ENCODE data around the gene PTCH1. TPM values are rescaled to one million over a fixed set of nuclear protein-coding genes. Genes with fewer than 3 reads are reported as not detected.

PTCH1 gene
- total and polyA plus RNA-seq, 8 donors = 5.4 to 22.6 (median 14.7) TPM

DNA sequence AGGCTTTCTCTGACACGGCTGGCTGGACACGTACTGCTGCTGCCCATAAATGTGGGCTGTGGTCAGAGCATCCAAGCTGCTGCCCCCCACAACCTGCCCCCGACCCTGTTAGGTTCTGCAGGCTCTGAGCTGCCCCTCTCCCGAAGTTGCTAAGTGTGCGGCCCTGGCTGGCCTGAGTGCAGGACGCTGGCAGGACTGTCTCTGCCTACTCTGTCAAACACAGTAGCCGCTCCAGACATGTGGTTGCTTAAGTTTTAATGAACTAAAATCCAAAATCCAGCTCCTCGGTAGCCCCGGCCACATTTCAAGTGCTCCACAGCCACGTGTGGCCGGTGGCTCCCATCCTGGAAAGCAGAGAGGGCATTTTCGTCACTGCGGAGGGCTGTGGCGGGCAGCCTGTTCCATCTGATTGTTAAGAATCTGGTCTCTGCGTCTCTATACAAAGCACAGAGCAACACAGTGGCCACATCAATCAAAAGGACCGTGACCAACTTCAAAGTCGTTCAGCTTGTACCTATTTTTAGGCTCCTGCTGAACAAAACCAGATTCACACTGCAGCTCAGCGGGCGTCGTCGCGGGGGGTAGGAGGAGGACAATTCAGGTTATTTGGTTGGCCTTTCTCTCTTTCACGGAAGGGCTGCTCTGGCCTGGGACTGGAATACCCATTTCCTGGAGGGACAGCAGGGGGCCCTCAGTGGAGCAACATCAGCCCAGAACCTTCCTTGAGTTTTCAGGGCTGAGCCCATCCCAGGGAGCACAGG, 68.9 kb downstream of the PTCH1 start:
- FAIRE-seq (no peak), ATAC-seq (no peak)
- 87% methylated on average over 23 of the region's 23 CpGs for WGBS, 2 donors

DNA sequence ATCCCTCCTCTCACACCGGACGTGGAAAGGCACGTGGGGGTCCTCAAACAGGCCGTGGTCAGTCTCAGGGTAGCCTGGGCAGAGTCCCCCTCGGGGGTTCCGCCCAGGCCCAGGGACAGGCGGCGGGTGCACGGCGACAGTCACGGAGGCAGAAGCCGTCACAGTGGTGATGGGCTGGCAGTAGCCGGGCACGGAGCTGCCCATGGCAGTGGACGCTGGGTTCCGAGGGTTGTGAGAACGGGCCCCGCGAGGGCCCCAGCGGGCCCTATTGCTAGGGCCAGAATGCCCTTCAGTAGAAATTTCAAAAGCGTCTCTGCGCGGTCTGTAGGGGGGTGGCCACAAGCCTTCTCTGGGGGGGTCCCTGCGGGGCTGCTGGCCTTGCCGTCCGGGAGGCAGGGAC, 69.8 kb downstream of the PTCH1 start:
- Histone ChIP-seq H3K4me3 (no peak overlapping the region), H3K4me1 (no peaks in the 10 kb centered on the region), H3K36me3 (peaks cover 0 to 42% (median 7%) of the 10 kb centered on the region in 3 donors), H3K27ac (no peak overlapping the region), H3K9me3 (no peaks in the 10 kb centered on the region), H3K27me3 (no peaks in the 10 kb centered on the region)
- DNase-seq (peak in 1 of 6 donors; percentile 60), FAIRE-seq (no peak), ATAC-seq (no peak)
- whole genome bisulfite sequencing, 2 donors = 96 to 98% methylated on average over 24 to 26 of the region's 26 CpGs
- TF ChIP-seq, protein P1, sequence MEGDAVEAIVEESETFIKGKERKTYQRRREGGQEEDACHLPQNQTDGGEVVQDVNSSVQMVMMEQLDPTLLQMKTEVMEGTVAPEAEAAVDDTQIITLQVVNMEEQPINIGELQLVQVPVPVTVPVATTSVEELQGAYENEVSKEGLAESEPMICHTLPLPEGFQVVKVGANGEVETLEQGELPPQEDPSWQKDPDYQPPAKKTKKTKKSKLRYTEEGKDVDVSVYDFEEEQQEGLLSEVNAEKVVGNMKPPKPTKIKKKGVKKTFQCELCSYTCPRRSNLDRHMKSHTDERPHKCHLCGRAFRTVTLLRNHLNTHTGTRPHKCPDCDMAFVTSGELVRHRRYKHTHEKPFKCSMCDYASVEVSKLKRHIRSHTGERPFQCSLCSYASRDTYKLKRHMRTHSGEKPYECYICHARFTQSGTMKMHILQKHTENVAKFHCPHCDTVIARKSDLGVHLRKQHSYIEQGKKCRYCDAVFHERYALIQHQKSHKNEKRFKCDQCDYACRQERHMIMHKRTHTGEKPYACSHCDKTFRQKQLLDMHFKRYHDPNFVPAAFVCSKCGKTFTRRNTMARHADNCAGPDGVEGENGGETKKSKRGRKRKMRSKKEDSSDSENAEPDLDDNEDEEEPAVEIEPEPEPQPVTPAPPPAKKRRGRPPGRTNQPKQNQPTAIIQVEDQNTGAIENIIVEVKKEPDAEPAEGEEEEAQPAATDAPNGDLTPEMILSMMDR (IDR thresholded peaks at IDR 0.05) = no peak
- intact Hi-C loops (cut with DNase I) = no loop called here

More for the DNA sequence above, 68.9 kb downstream of the PTCH1 start:
- no peaks in the 10 kb centered on the region for H3K4me1 ChIP-seq
- intact Hi-C loops (cut with DNase I) = no loop called here
- H3K36me3 ChIP-seq = peaks cover 0 to 45% (median 7%) of the 10 kb centered on the region in 3 donors
- DNase-seq = no peak
- TF ChIP-seq, protein P1 (IDR thresholded peaks at IDR 0.05) = no peak
- no peak overlapping the region for H3K4me3 ChIP-seq
- no peaks in the 10 kb centered on the region for H3K9me3 ChIP-seq
- no peak overlapping the region for H3K27ac ChIP-seq
- H3K27me3 ChIP-seq = no peaks in the 10 kb centered on the region

DNA sequence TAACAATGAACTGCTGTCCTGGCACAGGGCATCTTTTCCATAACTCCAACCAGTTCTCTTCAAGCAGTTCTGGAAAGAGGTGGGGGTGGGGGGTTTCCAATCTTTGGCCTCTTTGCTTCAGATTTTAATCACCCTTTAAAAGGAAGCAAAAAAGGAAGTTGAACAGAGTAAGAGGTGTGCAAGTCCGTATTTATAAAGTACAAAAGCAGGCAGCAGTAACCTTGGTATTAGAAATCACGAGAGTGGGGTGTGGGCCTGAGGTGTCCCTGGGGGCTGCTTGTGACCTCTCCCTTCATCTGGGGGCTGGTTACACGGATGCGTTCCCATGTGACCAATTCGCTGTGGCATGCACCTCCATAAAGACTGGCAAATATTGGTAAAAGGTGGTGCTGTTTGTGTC, 70.5 kb downstream of the PTCH1 start:
- 91 to 92% methylated on average over 5 of the region's 5 CpGs for WGBS, 2 donors
- H3K27me3 ChIP-seq = no peaks in the 10 kb centered on the region
- intact Hi-C loops (cut with DNase I) = no loop called here

DNA sequence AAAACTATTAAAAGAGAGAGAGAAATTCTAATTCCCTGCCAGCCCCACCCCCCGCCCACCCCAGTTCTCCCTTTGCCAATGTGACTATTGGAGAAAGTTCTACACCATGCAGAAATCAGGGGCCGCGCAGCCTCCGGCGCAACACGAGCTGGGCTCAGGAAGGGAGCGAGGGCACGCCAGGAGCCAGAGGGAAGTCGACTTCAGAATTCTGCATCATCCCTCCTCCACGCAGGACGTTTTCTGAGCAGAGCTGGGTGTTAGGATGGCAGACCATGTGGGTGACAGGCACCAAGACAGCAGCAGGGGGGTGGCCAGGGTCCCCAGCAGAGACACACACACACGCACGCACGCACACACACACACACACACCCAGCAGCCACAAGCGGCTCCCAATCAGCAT, 72.6 kb downstream of the PTCH1 start:
- ATAC-seq = no peak
- Histone ChIP-seq H3K9me3 (no peaks in the 10 kb centered on the region), H3K36me3 (peaks cover 0 to 30% (median 5%) of the 10 kb centered on the region in 3 donors), H3K27me3 (no peaks in the 10 kb centered on the region), H3K27ac (no peak overlapping the region), H3K4me1 (no peaks in the 10 kb centered on the region), H3K4me3 (no peak overlapping the region)
- intact Hi-C loops (cut with DNase I) = no loop called here
- TF ChIP-seq, protein P1 (IDR thresholded peaks at IDR 0.05) = no peak
- no peak for DNase-seq
- FAIRE-seq = no peak
- WGBS, 2 donors = 95 to 97% methylated on average over 15 of the region's 15 CpGs

More for the DNA sequence above, 70.5 kb downstream of the PTCH1 start:
- FAIRE-seq = no peak
- Histone ChIP-seq H3K4me3 (no peak overlapping the region), H3K27ac (no peak overlapping the region), H3K4me1 (no peaks in the 10 kb centered on the region), H3K36me3 (peaks cover 0 to 42% (median 7%) of the 10 kb centered on the region in 3 donors), H3K9me3 (no peaks in the 10 kb centered on the region)
- ATAC-seq = no peak
- TF ChIP-seq, protein P1 (IDR thresholded peaks at IDR 0.05) = no peak
- no peak for DNase-seq

DNA sequence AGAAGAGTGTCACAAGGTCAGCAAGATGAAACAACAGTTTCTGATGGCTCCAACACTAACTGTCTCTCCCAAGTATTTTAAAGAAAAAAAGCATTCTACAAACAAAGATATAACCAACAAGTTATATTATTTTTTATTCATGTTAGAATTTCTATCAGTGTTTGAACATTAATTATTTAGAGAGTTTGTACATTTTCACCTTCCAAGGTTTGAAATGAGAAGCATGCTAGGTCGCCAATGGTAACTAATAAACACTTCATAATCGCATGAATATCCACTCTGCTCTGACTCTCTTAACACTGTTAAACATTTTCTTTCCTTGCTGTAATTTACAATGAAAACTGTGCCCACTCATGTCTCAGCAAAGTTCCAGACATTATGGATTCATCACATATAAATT, 73.5 kb downstream of the PTCH1 start:
- intact Hi-C loops (cut with DNase I) = no loop called here
- DNase-seq (no peak), ATAC-seq (no peak), FAIRE-seq (no peak)
- H3K27ac ChIP-seq = no peak overlapping the region
- H3K9me3 ChIP-seq = no peaks in the 10 kb centered on the region
- peaks cover 0 to 26% (median 0%) of the 10 kb centered on the region in 3 donors for H3K36me3 ChIP-seq
- H3K4me1 ChIP-seq = no peaks in the 10 kb centered on the region
- TF ChIP-seq, protein P1 (IDR thresholded peaks at IDR 0.05) = no peak
- WGBS, 2 donors = 72 to 82% methylated on average over 2 of the region's 2 CpGs
- H3K4me3 ChIP-seq = no peak overlapping the region
- no peaks in the 10 kb centered on the region for H3K27me3 ChIP-seq

All from pancreas (tissue), 10 donors.